Choroid plexus epithelial cell (primary cell): ENCODE measurements around the gene CARM1.

ENCODE experiments used
- DNase-seq: peaks from one replicate; pipeline ENCODE4 v3.0.0-alpha.2; 2010; ENCODE audit warnings: low read depth
- H3K4me3 ChIP-seq: 2 replicates; pipeline ENCODE4 v1.5.1; 2011; ENCODE audit warnings: low read depth, mild to moderate bottlenecking, control low read depth, low read length, moderate library complexity
- CTCF ChIP-seq: conservative IDR thresholded peaks from 2 replicates; pipeline ENCODE4 v1.5.1; 2011; ENCODE audit warnings: low read depth, mild to moderate bottlenecking, control low read depth, inconsistent platforms, low read length, moderate library complexity

Gene CARM1

GRCh38 chr19:10920288-10920655 lies 48.9 kb downstream of the CARM1 start:
- TF ChIP-seq CTCF: no peak
- DNase-seq: no peak
- H3K4me3 ChIP-seq: no peak overlapping the region

GRCh38 chr19:10920781-10921180 lies 49.4 kb downstream of the CARM1 start:
- no peak overlapping the region for H3K4me3 ChIP-seq
- DNase-seq: no peak
- TF ChIP-seq CTCF: no peak

- H3K4me3 ChIP-seq: no peak overlapping the region
- no peak for DNase-seq
- TF ChIP-seq CTCF: no peak
Measured at GRCh38 chr19:10921199-10921909, 50.0 kb downstream of the CARM1 start.

GRCh38 chr19:10921910-10922637 lies 50.7 kb downstream of the CARM1 start:
- no peak overlapping the region for H3K4me3 ChIP-seq
- TF ChIP-seq CTCF: no peak
- no peak for DNase-seq

GRCh38 chr19:10922638-10923014 lies 51.3 kb downstream of the CARM1 start:
- no peak overlapping the region for H3K4me3 ChIP-seq
- no peak for DNase-seq
- no peak for TF ChIP-seq CTCF

- no peak for DNase-seq
- TF ChIP-seq CTCF: no peak
- H3K4me3 ChIP-seq: no peak overlapping the region
Measured at GRCh38 chr19:10923260-10924112, 52.1 kb downstream of the CARM1 start.
